GM18520 (cell line): ENCODE results near the gene SFSWAP.
A peak's percentile ranks its signal among the peaks of the same experiment; 100 is the strongest.
"Not testable (repeated sequence)": the region's sequence is repeated elsewhere in the genome, so short reads cannot be mapped to it uniquely, and the experiment has no call there.

Experiments used
- ATAC-seq: cut with Tn5 transposase; IDR thresholded peaks from one replicate; pipeline ENCODE4 v1.9.1; 2021; ENCODE audit not compliant: unreplicated experiment

SFSWAP gene

DNA sequence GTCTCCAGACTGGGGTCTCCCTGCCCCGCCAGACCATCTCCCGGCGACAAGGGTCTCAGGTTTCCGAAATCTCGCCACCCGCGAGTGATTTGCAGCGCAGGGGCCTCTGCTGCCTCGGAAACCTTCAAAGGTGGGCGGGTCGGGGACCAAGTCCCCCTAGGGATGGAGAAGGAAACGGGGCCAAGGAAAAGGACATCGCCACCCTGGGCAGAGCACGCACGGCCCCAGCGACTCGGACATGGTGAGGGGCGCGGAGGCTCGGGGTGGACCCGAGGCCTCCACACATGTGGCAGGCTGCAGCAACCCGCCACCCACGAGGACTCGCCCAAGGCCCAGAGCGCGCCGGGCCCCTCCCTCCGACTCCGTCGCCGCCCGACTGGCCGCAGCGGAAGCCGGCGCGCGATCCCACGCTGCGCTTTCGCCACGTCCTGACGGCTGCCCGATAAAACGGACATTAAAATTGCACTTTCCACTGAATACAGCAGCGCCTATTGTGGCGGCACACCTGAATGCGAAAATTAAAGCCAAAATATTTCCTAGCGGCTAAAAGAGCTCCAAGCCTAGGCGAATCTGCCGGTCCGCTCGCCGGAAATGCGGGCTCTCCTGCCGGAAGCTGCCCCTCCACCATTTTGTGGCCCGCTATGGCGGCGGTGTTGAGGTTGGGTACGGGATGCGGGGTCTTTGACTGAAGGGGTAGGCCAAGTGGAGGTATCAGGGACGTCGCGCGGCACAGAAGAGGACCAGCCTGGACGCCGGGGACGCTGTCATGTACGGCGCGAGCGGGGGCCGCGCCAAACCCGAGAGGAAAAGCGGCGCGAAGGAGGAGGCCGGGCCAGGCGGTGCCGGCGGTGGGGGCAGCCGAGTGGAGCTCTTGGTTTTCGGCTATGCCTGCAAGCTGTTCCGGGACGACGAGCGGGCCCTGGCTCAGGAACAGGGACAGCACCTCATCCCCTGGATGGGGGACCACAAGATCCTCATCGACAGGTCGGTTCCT is at the start of gene SFSWAP:
SFSWAP (plus strand) TSS at position 627 of the 994 bp plus-strand sequence; CDS start at position 767, 140 bp downstream.
- peak; percentile 84 for ATAC-seq

DNA sequence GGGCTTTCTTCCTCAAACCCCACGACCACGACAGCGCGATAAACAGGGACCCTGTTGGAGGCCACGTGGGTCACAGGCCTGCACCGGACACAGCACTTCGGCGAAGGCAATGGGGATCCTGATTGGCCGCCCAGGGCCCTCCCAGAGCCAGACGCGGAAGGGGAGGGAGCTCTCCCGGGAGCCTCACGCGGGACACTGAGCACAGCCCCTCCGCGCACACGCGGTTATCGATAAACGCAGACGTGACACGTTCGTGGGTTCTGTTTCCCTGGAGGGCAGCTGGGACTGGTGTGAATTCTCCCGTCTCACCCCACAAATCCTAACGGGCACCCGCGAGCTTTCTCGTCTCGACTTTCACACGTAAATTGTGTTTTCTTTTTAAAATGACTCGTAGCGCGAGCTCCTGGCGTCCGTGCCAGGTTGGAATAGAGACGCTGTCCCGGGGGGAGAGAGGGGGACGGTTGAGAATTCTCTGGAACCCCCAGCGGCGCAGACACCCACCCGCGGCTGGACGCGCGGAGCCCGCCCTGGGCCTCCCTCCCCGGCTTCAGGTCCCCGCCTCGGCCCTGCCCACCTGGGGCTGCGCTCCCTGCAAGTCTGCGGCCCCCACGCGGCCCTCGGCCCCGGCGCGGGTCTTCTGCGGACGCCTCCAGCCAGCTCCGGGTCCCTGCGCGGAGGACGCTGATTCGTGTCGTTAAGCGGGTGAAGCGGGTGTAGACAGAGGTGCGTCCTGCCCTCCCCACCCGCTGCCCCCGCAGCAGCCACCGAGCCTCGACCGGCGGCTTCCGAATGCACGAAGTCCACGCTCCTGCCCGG is 49.5 kb upstream of the SFSWAP start:
- not testable (repeated sequence) for ATAC-seq

DNA sequence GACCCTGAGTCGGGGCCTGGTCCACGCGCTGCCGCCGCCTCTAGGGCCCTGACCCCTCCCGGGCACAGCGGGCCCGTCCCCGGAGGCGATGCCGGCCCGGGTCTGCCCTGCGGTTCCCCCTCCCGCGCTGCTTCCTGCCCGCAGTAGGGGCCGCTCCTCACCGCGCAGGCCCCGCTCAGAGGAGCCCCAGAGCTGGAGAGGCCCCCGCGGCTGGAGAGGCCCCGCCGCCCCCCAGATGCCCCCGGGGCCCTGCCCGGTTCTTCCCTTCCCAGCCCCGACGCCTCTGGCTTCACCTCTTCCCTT is 49.0 kb upstream of the SFSWAP start:
- not testable (repeated sequence) for ATAC-seq

DNA sequence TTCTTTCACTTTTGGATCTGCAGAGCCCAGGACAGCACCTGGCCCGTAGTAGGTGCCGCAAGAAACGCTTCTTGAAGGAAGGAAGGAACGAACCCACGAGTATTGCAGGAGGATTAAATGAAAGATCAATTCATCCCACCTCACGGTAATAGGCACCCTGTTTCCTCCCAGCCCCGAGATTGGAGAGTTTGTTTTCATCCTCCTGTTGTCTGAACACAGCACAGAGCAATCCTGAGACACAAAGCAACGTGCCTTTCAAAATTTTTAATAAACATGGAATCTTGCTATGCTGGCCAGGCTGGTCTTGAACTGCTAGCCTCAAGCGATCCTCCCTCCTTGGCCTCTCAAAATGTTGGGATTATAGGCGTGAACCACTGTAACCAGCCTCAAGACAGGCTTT is 48.5 kb upstream of the SFSWAP start:
- ATAC-seq = not testable (repeated sequence)

DNA sequence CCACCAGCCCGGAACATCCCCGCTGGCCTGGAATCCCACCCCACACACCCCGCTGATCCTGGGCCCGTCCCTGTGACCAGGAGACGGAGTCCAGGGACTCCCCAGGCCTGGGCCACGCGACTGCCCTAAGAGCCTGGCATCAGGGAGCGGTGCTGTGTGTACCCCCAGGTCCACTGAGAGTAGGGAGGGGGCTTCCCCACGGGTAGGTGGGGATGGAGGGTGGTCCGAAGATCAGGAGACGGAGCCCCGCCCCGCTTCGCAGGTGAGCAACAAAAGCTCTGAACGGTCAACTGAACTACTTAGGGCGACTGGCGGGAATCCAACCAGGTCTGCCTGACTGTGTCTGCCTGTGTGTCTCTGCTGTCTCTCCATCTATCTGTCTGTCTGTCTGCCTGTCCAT is 45.2 kb upstream of the SFSWAP start:
- ATAC-seq = not testable (repeated sequence)

DNA sequence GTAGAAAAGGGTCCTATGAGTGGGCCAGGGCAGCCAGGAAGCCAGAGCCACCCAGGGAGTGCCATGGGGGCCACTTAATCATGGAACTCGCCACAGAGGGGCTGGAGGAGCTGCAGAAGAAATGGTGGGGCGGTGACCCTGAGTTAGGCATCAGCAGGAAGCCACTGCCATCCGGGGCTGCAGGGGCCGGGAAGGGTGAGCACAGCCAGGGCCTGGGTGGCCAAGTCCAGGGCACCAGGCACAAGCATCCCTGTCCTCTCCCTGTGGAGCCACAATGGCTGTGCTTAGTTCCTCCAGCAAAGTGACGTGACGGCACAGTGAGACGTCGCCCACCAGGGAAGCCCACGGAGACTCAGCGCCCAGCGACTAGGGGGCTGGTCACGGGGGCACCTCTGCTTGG is 44.4 kb upstream of the SFSWAP start:
- ATAC-seq = not testable (repeated sequence)

DNA sequence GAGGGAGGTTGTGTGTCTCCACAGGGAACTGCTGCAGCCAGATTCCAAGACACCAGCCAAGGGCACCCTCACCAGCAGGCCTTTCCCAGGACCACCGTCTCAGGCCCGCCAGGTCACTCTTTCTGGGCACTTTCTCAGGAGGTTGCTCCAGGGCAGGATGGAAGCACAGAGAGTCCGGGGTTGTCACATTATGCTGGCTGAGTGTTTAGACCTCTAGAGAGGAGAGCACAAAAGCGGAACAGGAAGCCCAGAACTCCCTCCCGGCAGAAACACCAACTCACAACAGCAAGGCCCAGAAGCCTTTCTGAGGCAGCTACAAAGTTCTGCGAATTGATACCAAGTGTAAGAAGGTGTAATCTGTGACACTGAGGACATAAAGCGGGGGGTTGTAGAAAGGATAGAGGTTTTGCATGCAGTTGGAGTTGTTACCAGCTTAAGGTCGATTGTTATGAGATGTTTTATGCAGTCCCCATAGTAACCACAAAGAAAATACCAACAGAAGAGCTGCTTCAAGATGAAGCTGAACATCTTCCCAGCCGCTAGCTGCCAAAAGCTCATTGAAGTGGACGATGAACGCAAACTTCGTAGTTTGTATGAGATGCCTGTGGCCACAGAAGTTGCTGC is 43.8 kb upstream of the SFSWAP start:
- ATAC-seq = not testable (repeated sequence)

DNA sequence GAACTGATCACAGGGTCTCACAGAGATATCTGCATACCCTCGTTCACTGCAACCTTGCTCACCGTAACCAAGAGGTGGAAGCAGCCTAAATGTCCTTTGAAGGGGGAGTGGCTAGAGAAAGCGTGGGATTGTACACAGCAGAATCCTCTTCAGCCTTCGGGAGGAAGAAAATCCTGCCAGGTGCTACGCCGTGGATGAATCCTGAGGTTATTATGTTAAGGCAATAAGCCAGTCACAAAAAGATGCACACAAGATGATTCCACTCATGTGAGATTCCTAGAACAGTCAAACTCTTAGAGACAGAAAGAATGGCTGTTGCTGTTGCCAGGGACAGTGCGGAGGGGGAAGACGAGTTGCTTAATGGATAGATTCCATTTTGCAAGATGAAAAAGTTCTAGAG is 39.6 kb upstream of the SFSWAP start:
- no peak for ATAC-seq

DNA sequence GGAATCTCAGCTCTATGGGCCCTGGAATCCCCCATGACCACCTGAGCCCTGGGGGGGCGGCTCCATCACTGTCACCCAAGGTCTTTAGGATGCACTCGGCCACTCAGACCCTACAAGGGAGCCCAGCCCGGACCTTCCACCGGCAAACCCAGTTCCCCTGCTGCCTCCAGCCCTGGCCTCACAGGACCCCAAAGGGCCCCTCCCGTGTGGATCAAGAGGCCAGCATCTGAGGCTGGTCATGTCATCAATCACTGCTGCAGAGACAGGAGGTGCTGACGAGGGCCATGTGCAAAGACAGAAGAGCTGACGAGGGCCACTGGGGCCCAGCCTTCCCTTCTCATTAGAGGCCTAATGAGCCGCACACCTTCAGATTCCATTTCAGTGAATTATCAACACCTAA is 39.0 kb upstream of the SFSWAP start:
- ATAC-seq = no peak

DNA sequence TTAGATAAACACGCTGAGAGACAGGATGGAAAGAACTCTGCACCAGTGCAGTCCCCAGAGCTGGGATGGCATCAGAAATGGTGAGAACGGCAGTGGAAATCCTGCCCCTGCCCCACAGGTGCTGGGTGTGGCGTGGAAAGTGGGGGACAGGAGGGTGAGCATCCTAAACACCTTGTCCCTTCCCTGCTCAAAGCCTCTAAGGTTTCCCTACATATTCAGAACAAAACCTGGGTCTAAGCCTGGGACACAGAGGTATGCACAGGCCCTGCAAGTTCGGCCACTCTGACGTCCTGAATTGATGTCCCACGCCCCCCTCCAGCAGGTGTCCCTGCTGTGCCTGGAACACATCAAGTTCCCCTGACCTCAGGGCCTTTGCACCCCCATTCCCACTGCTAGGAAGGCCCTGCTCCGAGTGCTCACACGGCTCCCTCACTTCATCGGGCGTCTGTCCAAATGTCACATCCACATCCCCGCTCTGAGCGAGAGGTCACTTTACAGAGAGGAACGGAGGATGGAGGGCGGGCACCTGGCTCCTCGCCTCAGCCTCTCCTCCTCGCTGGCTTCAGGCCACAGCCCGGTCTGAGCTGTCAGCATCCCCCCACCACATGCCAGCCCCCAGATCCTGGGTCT is 38.5 kb upstream of the SFSWAP start:
- no peak for ATAC-seq

DNA sequence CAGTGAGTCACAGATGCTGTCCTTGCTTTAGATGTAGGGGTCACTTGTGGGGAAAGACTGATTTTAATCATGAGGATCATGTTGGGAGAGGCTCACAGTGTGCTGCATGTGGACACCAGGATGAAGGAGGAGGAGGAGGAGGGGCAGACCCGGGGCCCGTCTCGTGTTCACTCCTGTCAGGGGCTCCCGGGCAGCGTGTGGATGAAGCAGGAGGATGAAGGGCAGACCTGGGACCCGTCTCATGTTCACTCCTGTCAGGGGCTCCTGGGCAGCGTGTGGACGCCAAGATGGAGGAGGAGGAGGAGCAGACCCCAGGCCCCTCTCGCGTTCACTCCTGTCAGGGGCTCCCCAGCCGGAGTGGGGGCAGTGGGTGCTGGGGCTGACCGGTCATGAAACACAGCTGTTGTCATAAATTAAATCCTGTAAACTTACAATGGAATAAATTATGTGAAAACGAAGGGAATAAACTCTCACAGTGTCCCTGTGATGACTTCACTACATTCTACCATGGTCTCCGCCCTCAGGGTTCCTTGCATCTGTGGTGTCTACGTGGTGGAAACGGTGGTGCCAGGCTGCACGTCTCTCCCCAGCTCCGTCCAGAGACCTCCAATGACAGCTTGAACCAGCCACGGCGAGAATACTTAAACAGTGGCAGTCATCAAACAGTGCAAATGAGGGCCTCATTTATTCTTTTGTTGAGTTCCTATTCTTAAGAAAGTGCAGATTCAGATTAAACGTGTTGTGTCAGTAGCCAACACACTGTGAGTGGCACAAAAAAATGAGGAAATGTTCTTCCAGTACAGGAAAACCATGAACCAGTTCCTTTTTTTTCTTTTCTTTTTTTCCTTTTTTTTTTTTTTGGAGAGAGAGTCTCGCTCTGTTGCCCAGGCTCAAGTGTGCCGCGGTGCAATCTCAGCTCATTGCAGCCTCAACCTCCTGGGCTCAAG is 37.7 kb upstream of the SFSWAP start:
- no peak for ATAC-seq

DNA sequence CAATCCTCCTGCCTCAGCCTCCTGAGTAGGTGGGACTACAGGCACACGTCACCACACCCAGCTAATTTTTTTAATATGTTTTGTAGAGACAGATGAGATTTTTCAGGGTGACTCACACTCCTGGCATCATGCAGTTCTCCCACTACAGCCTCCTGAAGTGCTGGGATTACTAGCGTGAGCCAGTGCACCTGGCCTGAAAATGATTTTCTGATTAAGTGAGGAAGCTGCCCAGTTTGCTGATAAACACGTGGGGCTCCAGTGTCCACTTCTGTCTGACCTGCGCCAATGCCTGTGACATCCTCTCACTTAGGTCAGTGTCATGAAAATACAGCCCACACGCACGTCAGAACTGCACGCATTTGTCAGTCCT is 37.0 kb upstream of the SFSWAP start:
- no peak for ATAC-seq

DNA sequence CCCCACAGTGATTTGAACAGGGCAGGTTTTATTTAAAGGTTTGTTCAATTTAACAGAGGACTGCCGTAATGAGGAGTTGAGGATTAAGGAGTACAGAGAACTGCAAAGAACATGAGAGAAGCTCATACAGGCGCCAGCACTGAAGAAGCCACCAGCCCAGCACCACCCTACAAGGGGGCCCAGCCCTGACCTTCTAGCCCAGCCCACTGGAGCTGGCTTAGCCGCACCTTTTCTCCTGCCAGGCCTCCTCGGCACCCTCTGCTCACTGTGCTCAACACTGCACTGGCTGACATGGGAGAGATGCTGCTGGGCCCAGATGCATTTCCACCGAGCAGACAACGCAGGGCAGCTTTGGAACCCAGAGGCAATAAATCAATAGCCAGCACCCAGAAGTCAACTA is 36.5 kb upstream of the SFSWAP start:
- ATAC-seq = no peak

DNA sequence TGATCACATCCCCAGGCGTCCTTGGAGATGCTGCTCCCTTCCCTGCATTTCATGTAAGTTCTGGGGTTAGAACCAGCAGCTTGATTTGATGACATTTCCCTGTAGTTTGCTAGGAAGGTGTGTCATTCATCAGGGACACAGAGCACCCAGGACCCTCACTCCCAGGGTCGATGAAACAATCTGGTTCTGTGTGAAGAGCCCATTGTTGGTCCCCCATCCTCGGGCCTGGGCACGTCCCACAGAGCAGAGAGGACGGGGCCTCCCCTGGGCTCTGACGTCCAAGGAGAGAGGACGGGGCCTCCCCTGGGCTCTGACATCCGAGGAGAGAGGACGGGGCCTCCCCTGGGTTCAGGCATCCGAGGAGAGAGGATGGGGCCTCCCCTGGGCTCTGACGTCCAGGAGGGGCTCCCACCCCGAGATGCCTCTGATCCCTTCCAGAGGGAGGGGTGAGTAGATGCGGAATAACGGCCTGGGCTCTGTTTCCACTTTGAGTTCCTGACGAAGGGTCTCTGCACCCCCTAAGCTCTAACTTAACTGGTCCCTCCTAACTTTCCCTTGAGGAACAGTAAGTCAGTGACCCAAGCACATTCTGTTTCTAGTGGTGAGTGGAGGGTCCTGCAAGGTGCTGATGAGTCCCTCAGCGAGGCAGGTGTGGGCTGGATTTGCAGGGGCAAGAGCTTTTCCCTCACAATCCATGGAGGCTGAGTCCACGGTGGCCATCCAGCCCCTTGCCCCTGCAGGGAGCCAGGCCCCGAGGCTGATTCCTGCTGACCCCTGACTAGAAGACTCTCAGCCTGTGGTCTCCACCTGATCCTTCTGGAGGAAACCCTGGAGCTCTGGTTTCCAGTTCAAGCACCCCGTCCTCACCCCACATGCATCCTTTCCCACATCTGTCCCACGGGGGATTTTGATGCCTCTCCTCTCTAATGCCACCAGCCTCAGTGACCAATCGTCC is 35.5 kb upstream of the SFSWAP start:
- ATAC-seq = no peak

DNA sequence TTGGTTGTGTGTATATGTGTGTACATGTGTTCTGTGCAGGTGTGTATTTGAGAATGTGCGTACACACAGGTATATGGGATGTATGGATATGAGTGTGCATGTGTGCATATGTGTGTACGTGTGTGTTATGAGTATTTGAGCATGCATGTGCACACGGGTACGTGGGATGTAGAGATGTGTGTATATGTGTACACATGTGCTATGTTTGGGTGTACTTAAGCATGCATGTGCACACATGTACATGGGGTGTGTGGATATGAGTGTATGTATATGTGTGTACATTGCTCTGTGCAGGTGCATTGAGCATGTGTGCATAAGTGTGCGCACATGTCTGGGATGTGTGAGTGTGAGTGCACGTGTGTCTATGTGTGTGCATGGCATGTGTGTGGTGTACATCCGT is 34.3 kb upstream of the SFSWAP start:
- no peak for ATAC-seq

DNA sequence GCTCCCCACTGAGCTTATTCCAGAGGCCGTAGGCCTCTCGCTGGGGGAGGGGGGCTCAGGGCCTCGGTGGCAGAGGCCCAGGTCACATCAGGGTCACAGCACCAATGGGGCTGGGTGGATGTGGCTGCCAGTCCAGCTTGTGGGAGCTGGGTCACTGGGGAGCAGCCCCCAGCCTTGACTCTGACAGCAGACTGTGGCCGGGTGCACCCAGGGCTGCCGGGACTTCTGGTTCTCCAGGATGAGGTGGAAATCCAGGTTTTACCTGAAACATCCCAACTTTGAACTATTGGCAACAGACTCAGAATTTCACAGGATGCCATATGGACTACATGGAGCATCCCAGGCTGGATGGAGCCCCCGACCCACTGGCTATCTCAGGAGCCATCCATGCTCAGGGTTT is 33.8 kb upstream of the SFSWAP start:
- not testable (repeated sequence) for ATAC-seq

DNA sequence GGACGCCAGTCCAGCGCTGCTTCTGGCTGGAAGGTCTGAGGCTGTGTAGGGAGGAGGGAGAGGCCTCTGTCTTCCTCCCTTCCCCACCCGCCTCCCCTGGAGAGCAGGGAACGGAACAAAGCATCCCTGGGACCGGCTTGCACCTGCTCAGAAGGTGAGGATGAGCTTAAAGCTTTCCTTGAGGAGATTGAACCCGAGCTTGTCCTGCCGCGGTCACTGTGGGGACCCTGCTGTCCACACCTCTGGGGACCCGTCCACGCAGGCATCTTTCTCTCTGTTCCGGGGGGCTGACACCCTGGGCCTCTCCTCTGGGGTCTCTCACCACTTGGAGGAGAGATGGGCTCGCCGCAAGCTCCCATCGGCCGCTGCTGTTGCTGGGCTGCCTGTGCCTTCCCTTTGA is 33.2 kb upstream of the SFSWAP start:
- no peak for ATAC-seq

DNA sequence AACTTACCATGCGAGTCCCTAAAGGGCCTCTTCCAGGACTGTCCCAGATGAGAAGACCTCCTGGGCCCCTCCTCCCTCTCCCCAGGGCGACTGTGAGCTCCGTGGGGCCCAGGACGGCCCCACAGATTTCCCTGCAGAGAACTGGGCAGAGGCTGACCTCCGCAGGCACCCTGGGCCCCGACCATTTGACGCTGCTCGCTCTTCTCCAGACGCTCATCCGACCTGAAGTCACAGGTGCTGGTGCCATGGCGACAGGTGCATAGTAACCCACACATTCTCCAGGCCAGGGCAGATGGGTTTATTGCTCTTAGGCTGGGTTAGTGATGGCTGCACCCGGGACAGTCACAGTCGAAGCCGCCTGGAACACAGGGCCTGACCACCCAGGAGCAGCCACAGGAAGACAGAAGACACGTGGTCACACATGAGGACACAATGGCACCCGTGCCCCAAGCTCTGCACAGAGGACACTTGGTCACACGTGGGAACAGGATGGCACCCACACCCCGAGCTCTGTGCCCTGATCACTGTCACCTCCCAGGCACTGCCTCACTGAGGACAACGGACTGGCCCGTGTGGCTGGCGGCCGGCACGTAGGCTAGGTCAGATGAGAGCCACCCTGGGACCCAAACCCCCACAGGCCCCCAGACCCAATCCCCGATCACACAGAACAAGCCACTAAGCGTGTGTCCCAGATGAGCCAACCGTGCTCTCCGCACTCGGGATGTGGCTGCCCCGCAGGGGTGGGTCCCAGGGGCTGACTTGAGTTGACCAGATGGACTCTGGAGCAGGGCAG is 32.3 kb upstream of the SFSWAP start:
- ATAC-seq = not testable (repeated sequence)
